SK-N-SH treated with all-trans-retinoic acid at 6 μM for 48 hours (cell line): ENCODE data around the gene STUM.
"Not testable (repeated sequence)": the region's sequence is repeated elsewhere in the genome, so short reads cannot be mapped to it uniquely, and the experiment has no call there.

Experiments
- ATAC-seq: fragments of 200-7000 bp; cut with Tn5 transposase; 3 replicates; pipeline ENCODE4 v1.9.1; 2020; ENCODE audit warnings: mild to moderate bottlenecking, moderate library complexity
- ARNTL ChIP-seq: fragments of 450-650 bp; formaldehyde crosslinking; IDR thresholded peaks from 2 replicates; pipeline ENCODE4 v1.5.0; 2020; ENCODE audit warnings: low read depth, mild to moderate bottlenecking, moderate library complexity, borderline replicate concordance
- BACH2 ChIP-seq: fragments of 250-450 bp; sonication (Bioruptor Pico); IDR thresholded peaks from 2 replicates; pipeline ENCODE4 v1.9.0; 2021; ENCODE audit warnings: mild to moderate bottlenecking, borderline replicate concordance
- CSDC2 ChIP-seq: fragments of 250-450 bp; sonication (Bioruptor Pico); IDR thresholded peaks from 2 replicates; pipeline ENCODE4 v1.5.0; 2020; ENCODE audit warnings: mild to moderate bottlenecking, moderate library complexity
- CSRNP3 ChIP-seq: fragments of 250-450 bp; sonication (Bioruptor Pico); IDR thresholded peaks from 2 replicates; pipeline ENCODE4 v1.5.1; 2021; ENCODE audit warnings: mild to moderate bottlenecking, moderate library complexity
- ESRRG ChIP-seq: fragments of 250-450 bp; sonication (Bioruptor Pico); IDR thresholded peaks from 2 replicates; pipeline ENCODE4 v1.6.1; 2021; ENCODE audit warnings: mild to moderate bottlenecking
- ISL1 ChIP-seq: fragments of 250-450 bp; sonication (Bioruptor Pico); IDR thresholded peaks from 2 replicates; pipeline ENCODE4 v2.1.2; 2022; ENCODE audit warnings: mild to moderate bottlenecking, moderate library complexity
- OSR1 ChIP-seq: fragments of 250-450 bp; sonication (Bioruptor Pico); IDR thresholded peaks from 2 replicates; pipeline ENCODE4 v1.8.0; 2022; ENCODE audit warnings: moderate library complexity, mild to moderate bottlenecking, inconsistent platforms
- PPARA ChIP-seq: fragments of 250-450 bp; sonication (Bioruptor Pico); IDR thresholded peaks from 2 replicates; pipeline ENCODE4 v1.5.0; 2020; ENCODE audit warnings: mild to moderate bottlenecking, borderline replicate concordance
- RARB ChIP-seq: fragments of 250-450 bp; sonication (Bioruptor Pico); IDR thresholded peaks from 2 replicates; pipeline ENCODE4 v1.8.0; 2021; ENCODE audit warnings: mild to moderate bottlenecking, moderate library complexity
- SNAI2 ChIP-seq: fragments of 250-450 bp; sonication (Bioruptor Pico); IDR thresholded peaks from 2 replicates; pipeline ENCODE4 v1.5.0; 2020; ENCODE audit warnings: mild to moderate bottlenecking, moderate library complexity
- TCF4 ChIP-seq: fragments of 250-450 bp; sonication (Bioruptor Pico); IDR thresholded peaks from 2 replicates; pipeline ENCODE4 v1.8.0; 2021; ENCODE audit warnings: mild to moderate bottlenecking, moderate library complexity, borderline replicate concordance
- TOX ChIP-seq: fragments of 250-450 bp; sonication (Bioruptor Pico); IDR thresholded peaks from 2 replicates; pipeline ENCODE4 v1.8.0; 2021; ENCODE audit warnings: mild to moderate bottlenecking, moderate library complexity, borderline replicate concordance
- ZC3H10 ChIP-seq: fragments of 250-450 bp; sonication (Bioruptor Pico); IDR thresholded peaks from 2 replicates; pipeline ENCODE4 v1.5.1; 2021; ENCODE audit warnings: mild to moderate bottlenecking, moderate library complexity
- ZFP3 ChIP-seq: fragments of 250-450 bp; sonication (Bioruptor Pico); IDR thresholded peaks from 2 replicates; pipeline ENCODE4 v1.5.0; 2020; ENCODE audit warnings: mild to moderate bottlenecking, moderate library complexity
- ZFP30 ChIP-seq: fragments of 450-650 bp; formaldehyde crosslinking; IDR thresholded peaks from 2 replicates; pipeline ENCODE4 v1.5.0; 2022; ENCODE audit warnings: mild to moderate bottlenecking, moderate library complexity
- ZNF8 ChIP-seq: fragments of 450-650 bp; formaldehyde crosslinking; IDR thresholded peaks from 2 replicates; pipeline ENCODE4 v1.5.0; 2020; ENCODE audit warnings: mild to moderate bottlenecking, moderate library complexity
- TF ChIP-seq, protein P1 (sequence below): fragments of 250-450 bp; sonication (Bioruptor Pico); IDR thresholded peaks from 2 replicates; pipeline ENCODE4 v1.5.0; 2020; ENCODE audit warnings: mild to moderate bottlenecking, moderate library complexity
- TF ChIP-seq, protein P2 (sequence below): fragments of 250-450 bp; sonication (Bioruptor Pico); IDR thresholded peaks from 2 replicates; pipeline ENCODE4 v1.5.1; 2020; ENCODE audit warnings: low read depth, mild to moderate bottlenecking, moderate library complexity

Gene STUM

GRCh38 chr1:226598455-226598849, 49.9 kb downstream of the STUM start (continued):
- TF ChIP-seq CSRNP3 (CRISPR knock-in tag) (no peak), TCF4 (CRISPR knock-in tag) (no peak), ZNF8 (CRISPR knock-in tag) (no peak), BACH2 (CRISPR knock-in tag) (no peak), ZFP3 (no peak), ARNTL (CRISPR knock-in tag) (no peak)
- TF ChIP-seq, protein P1, sequence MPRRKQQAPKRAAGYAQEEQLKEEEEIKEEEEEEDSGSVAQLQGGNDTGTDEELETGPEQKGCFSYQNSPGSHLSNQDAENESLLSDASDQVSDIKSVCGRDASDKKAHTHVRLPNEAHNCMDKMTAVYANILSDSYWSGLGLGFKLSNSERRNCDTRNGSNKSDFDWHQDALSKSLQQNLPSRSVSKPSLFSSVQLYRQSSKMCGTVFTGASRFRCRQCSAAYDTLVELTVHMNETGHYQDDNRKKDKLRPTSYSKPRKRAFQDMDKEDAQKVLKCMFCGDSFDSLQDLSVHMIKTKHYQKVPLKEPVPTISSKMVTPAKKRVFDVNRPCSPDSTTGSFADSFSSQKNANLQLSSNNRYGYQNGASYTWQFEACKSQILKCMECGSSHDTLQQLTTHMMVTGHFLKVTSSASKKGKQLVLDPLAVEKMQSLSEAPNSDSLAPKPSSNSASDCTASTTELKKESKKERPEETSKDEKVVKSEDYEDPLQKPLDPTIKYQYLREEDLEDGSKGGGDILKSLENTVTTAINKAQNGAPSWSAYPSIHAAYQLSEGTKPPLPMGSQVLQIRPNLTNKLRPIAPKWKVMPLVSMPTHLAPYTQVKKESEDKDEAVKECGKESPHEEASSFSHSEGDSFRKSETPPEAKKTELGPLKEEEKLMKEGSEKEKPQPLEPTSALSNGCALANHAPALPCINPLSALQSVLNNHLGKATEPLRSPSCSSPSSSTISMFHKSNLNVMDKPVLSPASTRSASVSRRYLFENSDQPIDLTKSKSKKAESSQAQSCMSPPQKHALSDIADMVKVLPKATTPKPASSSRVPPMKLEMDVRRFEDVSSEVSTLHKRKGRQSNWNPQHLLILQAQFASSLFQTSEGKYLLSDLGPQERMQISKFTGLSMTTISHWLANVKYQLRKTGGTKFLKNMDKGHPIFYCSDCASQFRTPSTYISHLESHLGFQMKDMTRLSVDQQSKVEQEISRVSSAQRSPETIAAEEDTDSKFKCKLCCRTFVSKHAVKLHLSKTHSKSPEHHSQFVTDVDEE (CRISPR knock-in tag), result no peak

- ATAC-seq, result not testable (repeated sequence)
Observed at GRCh38 chr1:226598955-226599354, 50.4 kb downstream of the STUM start.

- TF ChIP-seq SNAI2 (CRISPR knock-in tag) (no peak), OSR1 (CRISPR knock-in tag) (no peak)
- TF ChIP-seq, all 23 proteins: peak for 0
- no peak for ATAC-seq
Observed at GRCh38 chr1:226599636-226600238, 51.2 kb downstream of the STUM start.

- TF ChIP-seq ESRRG (CRISPR knock-in tag), result no peak
- TF ChIP-seq ISL1 (CRISPR knock-in tag), result no peak
- TF ChIP-seq OSR1 (CRISPR knock-in tag), result no peak
- no peak for TF ChIP-seq RARB
- TF ChIP-seq, protein P2, sequence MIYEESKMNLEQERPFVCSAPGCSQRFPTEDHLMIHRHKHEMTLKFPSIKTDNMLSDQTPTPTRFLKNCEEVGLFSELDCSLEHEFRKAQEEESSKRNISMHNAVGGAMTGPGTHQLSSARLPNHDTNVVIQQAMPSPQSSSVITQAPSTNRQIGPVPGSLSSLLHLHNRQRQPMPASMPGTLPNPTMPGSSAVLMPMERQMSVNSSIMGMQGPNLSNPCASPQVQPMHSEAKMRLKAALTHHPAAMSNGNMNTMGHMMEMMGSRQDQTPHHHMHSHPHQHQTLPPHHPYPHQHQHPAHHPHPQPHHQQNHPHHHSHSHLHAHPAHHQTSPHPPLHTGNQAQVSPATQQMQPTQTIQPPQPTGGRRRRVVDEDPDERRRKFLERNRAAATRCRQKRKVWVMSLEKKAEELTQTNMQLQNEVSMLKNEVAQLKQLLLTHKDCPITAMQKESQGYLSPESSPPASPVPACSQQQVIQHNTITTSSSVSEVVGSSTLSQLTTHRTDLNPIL (CRISPR knock-in tag), result no peak
- no peak for TF ChIP-seq ARNTL (CRISPR knock-in tag)
- no peak for TF ChIP-seq TOX (CRISPR knock-in tag)
- TF ChIP-seq, protein P1 (CRISPR knock-in tag), result no peak
- TF ChIP-seq ZFP3, result no peak
- TF ChIP-seq ZC3H10, result no peak
- TF ChIP-seq BACH2 (CRISPR knock-in tag), result no peak
- no peak for TF ChIP-seq PPARA (CRISPR knock-in tag)
- no peak for TF ChIP-seq ZFP30 (CRISPR knock-in tag)
- TF ChIP-seq SNAI2 (CRISPR knock-in tag), result no peak
- no peak for ATAC-seq
Observed at GRCh38 chr1:226600254-226600653, 51.7 kb downstream of the STUM start.

DNA sequence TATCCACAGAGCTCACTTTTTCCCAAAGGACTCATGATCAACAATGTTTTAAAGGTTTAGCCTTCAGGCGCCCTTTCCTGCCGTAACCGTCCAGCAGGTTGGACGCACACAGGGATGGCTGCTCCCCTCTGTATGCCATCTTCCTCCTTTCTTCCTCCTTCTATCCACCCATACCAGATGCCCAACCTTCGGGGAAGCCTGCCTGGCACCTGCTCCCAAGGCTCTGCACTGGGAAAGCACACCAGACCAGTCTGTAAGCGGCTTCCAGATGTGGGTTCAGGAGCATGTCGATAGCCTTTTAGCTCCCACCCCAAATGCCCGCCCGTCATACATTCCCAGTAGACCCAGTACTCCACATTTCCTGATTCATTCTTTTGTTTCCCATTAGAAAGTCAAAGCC, 52.9 kb downstream of the STUM start:
- ATAC-seq, result no peak
- TF ChIP-seq OSR1 (CRISPR knock-in tag) (no peak), ZC3H10 (no peak), ZFP30 (CRISPR knock-in tag) (no peak), CSDC2 (CRISPR knock-in tag) (no peak)
